Medulla oblongata (tissue), 1 donor: ENCODE measurements around the gene NDUFB2.
A peak's percentile ranks its signal among the peaks of the same experiment; 100 is the strongest.
"Not testable (repeated sequence)": the region's sequence is repeated elsewhere in the genome, so short reads cannot be mapped to it uniquely, and the experiment has no call there.

ENCODE experiments used
- DNase-seq: peaks from one replicate; pipeline ENCODE4 v3.0.0-alpha.2; 2015; ENCODE audit errors: extremely low spot score

NDUFB2 gene

DNA sequence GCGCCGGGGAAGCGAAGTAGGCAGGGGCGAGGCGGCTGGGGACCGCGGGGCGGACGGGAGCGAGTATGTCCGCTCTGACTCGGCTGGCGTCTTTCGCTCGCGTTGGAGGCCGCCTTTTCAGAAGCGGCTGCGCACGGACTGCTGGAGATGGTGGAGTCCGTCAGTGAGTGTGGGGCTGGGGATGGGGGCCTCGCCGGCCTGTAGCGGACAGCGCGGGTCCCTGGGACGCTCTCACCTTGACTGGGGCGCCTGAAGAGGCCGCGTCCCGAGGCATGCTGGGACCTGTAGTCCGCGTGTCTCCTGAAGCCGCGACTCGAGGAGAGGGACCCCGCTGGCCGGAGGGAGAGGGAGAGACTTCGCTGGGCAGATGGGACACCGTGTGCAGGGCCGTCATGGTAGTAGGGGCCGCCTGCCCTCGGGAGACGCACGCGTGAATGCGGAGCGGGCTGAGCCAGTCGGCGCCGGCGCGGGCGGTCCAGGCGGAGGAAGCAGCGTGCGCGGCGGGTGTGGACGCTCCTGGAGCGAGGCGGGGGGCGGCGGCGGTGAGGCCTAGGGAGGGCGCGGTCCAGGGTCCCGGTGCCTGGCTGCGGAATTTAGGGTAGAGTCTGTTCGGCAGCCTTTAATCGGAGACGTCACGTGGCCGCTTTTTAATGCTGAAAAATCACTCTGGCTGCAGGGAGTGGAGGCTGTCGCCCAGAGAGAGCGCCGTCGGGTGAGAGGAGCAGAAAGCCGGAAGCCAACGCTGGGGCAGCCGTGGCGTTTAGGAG is at the start of gene NDUFB2:
TSS of gene NDUFB2 (plus strand) at position 29 of the 767 bp plus-strand sequence. CDS start at position 66, 37 bp downstream.
- DNase-seq: peak; percentile 90

DNA sequence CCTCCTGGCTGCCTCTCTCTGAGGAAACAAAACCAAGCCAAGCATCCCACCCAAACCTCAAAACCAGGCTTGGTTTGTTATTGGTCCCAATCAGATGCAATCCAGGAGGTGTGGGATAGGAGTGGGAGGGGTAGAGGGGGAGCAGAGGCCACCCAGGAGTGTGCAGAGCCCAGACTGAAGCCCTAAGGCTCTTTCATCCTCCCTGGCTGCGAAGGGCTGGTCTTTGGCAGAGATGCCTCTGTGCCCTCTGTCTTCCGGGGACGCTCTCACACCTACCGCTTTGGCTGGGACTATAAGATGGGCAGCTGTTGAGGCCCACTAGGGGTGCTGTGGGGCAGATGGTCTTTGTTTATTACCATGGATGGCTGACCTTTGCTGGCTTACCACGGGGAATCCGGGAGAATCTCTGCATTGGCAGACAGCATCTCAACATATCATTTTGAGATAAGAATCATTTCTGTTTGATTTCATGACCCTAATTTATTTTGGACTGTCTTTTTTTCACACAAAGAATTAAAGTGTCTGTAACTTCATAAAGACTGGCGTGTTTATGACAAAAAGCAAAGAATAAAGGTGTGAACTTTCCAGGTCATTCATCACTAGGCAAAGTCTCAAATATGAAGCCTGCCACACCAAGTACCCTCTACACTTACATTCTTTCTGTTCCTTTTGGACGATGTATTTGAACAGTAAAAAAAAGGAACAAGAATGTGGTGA is 49.4 kb upstream of the NDUFB2 start:
- DNase-seq: peak; percentile 64

- no peak for DNase-seq
These were observed 46.8 kb upstream of the NDUFB2 start for GRCh38 chr7:140649556-140650205.

DNA sequence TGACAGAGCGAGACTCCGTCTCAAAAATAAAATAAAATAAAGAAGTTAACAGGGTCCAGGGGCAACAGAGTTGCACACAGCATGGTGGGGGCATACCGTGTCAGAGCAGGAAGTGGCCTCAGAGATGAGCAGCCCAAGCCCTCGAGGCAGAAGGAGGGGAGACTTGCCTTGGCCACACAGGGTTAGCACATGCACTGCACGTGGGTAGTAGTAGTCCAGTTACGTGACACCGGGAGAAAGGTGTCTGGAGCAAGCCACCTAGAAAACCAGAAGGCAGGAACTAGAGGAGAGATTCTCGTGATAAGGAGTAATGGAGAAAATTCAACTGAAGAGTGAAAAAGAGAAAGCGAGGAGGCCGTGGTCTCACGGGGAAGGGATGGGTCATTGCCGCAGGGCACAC is 46.1 kb upstream of the NDUFB2 start:
- no peak for DNase-seq

DNA sequence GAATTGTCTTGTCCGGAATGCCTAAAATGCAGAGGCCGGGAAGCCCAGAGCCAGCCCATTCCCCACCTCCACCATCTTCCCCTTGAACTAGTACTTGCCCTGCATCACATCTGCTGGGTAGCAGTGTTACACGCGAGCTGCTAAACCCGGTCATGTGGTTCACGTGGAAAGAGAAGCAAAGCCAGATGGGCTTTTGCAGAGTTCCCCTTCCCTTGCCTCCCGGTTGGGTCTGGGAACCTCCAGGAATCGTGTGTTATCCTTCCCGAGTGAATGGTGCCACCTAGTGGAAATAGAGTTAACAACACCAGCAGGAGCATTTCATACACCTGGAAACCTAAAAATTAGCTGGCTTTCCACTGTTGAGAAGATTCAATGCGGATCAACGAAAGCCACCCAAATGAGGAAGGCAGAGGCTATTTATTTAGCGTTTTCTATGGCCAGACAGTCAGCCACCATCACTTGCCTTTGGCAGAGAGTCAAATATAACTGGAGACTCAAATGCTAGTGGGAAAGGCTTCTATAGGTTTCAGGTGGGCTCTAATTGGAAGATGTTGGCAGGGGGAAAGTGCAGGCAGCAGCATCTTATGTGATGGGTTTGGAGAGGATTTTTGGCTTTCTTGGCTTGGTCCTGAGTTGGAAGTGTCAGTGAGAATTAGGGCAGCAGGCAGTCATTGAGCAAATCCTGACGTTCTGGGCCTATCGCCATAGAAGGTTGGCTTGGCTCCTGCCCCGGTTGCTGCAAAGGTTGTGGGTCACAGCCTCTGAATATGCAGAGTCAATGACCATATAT is 43.0 kb upstream of the NDUFB2 start:
- peak; percentile 88 for DNase-seq

DNA sequence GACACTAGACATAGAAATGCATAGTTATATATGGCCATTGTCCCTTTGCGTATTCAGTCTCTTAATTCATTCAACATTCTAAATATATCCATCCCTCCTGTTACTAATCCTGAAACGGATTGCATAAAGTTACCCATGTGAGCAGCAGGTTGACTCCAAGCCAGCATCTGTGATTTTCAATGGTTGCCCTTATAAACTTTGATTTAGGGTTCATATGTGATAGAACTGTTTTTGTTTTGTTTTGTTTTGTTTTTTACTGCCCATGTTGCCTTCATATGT is 42.5 kb upstream of the NDUFB2 start:
- DNase-seq: no peak

DNA sequence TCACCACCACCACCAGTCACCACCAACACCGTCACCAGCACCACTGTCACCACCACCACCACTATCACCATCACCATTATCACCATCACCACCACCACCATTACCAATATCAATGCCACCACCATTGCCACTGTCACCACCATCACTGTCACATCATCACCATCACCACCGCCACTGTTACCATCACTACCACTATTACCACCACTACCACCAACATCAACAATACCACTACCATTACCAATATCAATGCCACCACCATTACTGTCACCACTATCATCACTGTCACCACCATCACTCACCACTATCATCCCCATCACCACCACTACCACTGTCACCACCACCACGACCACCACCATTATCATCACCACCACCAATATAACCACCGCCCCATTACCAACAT is 41.8 kb upstream of the NDUFB2 start:
- no peak for DNase-seq

- DNase-seq: no peak
These were observed 40.7 kb upstream of the NDUFB2 start for GRCh38 chr7:140655511-140656408.

DNA sequence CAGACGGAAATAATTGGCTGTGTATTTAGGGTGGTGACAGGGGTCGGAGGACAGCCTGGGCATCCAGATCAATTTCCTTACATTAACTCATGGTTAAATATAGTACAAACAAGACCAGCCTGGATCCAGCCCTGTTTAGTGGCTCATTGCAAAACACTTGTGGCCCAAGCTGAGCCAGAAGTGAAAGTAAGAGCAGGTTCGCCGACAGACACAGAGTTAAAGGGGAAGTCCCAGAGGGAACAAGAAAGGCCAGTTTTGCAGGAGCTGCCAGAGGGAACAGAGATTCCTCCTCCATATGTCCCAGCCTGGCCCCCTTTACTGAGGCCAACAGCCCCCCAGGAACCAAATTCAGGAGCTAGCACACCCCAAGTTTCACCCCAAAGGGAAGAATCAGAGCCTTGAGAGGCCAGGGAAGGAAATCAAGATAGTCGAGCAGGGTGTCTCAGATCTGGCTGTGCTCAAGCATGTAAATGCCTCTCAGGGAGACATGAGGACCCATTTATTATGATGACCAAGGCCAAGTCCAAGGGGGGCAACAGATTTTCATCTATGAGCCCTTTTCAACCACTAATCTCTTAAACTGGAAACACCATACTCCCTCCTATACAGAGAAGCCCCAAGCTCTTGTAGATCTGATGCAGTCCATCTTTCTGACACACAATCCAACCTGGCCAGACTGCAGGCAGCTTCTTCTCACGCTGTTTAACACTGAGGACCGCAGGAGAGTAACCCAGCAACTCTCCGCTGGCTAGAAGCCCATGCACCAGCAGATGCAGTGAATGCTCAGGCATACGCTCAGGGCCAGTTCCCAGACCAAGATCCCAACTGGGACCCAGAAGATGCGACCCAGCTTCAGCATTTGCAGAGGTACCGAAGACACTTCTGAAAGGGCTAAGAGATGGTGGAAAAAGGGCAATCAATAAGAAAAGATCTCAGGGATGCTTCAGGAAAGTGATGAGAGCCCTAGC is 39.7 kb upstream of the NDUFB2 start:
- DNase-seq: peak; percentile 81

DNA sequence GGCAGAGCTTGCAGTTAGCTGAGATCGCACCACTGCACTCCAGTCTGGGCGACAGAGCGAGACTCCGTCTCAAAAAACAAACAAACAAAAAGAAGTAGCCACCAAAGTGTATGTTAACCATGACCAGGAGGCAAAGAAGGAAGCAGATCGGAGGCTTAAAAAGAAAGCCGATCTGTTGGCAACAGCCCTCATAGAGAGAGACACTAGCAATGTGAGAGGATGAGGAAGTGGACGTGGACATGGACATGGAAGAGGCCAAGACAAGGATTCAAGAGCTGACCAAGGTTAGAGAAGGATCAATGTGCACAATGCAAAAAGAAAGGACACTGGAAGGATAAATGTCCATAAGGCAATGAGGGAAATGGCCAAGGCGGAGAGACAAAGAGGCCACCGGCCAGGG is 38.6 kb upstream of the NDUFB2 start:
- DNase-seq: no peak

DNA sequence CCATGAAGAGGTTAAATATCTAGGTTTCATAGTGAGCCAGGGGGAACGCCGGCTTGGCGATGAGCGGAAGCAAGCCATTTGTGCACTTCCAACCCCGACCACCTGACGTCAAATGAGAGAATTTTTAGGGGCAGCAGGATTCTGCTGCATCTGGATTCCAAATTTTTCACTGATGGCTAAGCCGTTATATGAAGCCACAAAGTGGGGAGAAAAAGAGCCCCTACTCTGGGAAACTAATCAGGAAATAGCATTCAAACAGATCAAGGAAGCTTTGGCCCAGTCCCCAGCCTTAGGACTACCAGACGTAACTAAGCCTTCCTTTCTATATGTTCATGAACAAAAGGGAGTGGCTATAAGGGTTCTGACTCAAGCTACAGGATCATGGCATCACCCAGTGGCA is 36.7 kb upstream of the NDUFB2 start:
- no peak for DNase-seq

DNA sequence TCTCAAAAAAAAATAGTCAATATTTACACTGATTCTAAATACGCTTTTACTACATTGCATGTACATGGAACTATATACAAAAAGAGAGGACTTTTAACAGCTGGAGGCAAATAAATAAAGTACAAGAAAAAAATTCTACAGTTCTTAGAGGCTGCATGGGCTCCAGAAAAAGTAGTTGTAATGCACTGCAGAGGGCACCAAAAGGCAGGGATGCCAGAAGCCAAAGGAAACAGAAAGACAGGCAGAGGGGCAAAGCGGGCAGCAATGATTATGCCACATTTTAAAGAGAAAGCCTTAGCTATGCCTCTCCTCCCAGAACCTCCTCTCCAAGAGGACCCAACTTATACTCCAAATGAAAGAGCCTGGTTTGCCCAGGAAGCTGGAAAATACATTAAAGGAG is 35.4 kb upstream of the NDUFB2 start:
- DNase-seq: peak; percentile 26

DNA sequence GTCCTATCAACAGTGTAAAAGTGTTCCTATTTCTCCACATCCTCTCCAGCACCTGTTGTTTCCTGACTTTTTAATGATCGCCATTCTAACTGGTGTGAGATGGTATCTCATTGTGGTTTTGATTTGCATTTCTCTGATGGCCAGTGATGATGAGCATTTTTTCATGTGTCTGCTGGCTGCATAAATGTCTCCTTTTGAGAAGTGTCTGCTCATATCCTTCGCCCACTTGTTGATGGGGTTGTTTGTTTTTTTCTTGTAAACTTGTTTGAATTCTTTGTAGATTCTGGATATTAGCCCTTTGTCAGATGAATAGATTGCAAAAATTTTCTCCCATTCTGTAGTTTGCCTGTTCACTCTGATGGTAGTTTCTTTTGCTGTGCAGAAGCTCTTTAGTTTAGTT is 33.6 kb upstream of the NDUFB2 start:
- not testable (repeated sequence) for DNase-seq

- DNase-seq: no peak
These were observed 29.0 kb upstream of the NDUFB2 start for GRCh38 chr7:140667476-140667875.

DNA sequence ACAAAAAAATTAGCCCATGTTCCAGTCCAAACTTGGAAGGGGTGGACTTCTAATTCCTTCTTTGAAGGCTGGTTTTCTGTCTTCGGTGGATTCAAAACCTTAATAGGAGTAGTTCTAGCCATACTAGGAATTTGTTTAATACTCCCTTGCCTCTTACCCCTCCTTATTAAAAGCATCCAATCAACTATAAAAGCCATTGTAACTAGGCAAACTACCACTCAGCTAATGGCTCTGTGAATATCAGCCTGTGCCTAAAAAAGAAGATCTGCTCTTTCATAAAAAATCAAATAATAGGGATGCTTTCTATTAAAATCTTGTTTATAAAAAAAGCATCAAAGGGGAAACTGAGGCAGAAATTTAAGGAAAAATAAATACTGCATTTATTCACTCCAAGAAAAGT is 27.9 kb upstream of the NDUFB2 start:
- no peak for DNase-seq

DNA sequence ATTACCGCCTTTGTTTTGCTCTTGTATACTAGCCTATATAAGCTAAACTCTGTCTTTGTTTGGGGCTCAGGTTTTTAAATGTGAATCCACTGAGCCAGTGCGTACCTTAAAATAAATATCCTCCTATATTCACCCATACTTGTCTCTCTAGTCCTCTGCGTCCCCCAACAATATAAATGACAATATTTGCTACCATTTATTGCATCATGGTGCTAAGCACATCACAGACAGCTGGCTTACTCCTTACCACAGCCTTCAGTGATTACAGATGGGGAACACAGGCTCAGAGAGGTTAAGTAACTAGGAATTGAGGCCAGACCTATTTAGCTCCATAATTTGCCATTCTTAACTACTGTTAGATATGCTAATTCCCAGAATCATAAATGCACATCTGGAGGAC is 27.2 kb upstream of the NDUFB2 start:
- DNase-seq: no peak

DNA sequence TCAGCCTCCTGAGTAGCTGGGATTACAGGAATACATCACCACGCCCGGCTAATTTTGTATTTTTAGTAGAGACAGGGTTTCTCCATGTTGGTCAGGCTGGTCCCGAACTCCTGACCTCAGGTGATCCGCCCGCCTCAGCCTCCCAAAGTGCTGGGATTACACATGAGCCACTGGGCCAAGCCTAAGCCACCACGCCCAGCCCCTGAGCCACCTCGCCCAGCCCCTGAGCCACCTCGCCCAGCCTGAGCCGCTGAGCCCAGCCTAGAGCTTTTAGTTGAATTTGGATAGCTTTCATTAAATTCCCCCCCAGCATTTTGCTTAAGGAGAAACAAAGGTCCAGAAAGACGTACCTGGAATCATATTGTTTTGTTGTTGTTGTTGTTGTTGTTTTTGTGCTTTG is 26.6 kb upstream of the NDUFB2 start:
- DNase-seq: not testable (repeated sequence)

DNA sequence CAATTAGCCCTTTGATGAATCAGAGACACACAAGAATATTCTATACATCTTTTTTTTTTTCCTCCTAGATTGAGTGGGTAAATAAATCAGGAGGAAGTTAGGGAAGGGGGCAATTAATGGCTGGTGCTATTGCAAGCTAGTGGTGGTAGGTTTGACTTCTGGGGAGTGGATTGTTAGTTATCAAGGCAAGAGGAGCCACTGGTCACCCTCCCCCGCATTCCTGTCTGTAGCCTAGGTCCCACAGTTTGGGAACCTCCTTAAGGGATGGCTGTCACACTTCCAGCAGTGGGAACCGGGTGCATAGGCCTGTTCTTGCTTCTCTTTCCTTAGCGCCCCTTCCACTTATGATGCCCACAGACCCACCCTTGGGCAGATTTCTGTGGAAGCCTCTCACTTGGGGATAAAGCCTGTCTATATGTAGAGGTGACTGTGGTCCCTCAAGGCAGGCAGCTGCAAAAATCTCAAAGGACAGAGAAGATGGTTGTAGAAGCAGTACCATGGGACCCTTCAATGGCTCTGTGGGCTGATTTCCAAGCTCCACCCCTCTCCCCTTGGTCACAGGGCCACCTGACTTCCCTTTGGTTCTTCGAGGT is 26.1 kb upstream of the NDUFB2 start:
- DNase-seq: no peak

DNA sequence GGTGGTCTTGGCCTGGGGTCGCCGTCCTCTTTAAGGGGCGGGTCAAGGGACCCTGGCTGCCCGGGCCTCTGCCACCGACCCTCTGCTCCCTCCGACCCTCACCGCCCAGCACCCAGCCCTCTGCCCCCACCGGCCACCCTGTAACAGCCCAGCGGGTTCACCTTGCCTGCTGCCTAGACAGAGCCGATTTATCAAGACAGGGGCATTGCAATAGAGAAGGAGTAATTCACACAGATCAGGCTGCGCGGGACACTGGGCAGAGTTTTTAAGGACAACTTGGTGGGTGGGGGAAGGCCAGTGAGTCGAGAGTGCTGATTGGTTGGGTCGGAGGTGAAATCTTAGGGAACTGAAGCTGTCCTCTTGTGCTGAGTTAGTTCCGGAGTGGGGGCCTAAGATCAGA is 24.5 kb upstream of the NDUFB2 start:
- DNase-seq: peak; percentile 27
